Breast epithelium (tissue), 4 donors: Measurements from ENCODE around the gene HSD17B3. TPM values are rescaled to one million over a fixed set of nuclear protein-coding genes. Genes with fewer than 3 reads are reported as not detected.

ENCODE experiments used
- DNase-seq, 2 donors: peaks; one replicate each; pipeline ENCODE4 v3.0.0-alpha.2; 2019; ENCODE audit warnings: low spot score in 2 of 2
- H3K27ac ChIP-seq, 2 donors: fragments of 200-600 bp; sonication (generic) in 1 of 2; one replicate each; pipeline ENCODE4 v1.5.1; 2016 to 2019; ENCODE audit warnings: mild to moderate bottlenecking in 1 of 2
- H3K27me3 ChIP-seq, 2 donors: fragments of 200-600 bp; sonication (generic) in 1 of 2; one replicate each; pipeline versions ENCODE4 v1.5.1 to v1.6.0; 2017 to 2019; ENCODE audit warnings: control low read depth in 1 of 2, mild to moderate bottlenecking in 1 of 2
- H3K36me3 ChIP-seq: fragments of 200-600 bp; one replicate; pipeline ENCODE4 v1.5.1; 2019
- H3K4me1 ChIP-seq, 2 donors: fragments of 200-600 bp; sonication (generic); one replicate each; pipeline ENCODE4 v1.5.1; 2016 to 2019; ENCODE audit warnings: control low read depth in 1 of 2
- H3K4me3 ChIP-seq, 3 donors: fragments of 200-600 bp; sonication (generic); 1 replicate in 2 of 3; 2 replicates in 1 of 3; pipeline ENCODE4 v1.5.1; 2016 to 2019; ENCODE audit warnings: mild to moderate bottlenecking in 3 of 3, moderate library complexity in 2 of 3
- H3K9me3 ChIP-seq, 2 donors: fragments of 200-600 bp; sonication (generic) in 1 of 2; one replicate each; pipeline ENCODE4 v1.5.1; 2016 to 2019; ENCODE audit warnings: control low read depth in 1 of 2
- CTCF ChIP-seq, 3 donors: fragments of 450-650 bp; IDR thresholded peaks; one replicate each; pipeline ENCODE4 v1.5.1; 2016 to 2017; ENCODE audit warnings: antibody characterized with exemption in 3 of 3, mild to moderate bottlenecking in 3 of 3, moderate library complexity in 3 of 3
- POLR2A ChIP-seq: fragments of 450-650 bp; IDR thresholded peaks from one replicate; pipeline ENCODE4 v1.6.1; 2016; ENCODE audit warnings: antibody characterized with exemption, mild to moderate bottlenecking, moderate library complexity
- POLR2AphosphoS5 ChIP-seq, 3 donors: sonication (generic); formaldehyde crosslinking; IDR thresholded peaks; one replicate each; pipeline ENCODE4 v1.6.1; 2017; ENCODE audit warnings: antibody characterized with exemption in 3 of 3
- intact Hi-C: fragments of 100-400 bp; cut with DNase I; formaldehyde crosslinking; loops from one replicate; pipeline ENCODE4 v1.15.1; 2023; ENCODE audit warnings: low total_unique reads
- total RNA-seq, 3 donors: library from RNA; depleted of rRNA; stranded (reverse); fragments of >200 nt; gene quantifications; one replicate each; pipeline ENCODE4 v1.1.0, GENCODE V29; 2016

The HSD17B3 gene
- total RNA-seq, 3 donors from 2014 or later: 0.98 to 1.1 TPM; not detected in 1

- Histone ChIP-seq H3K4me1 (no peaks in the 10 kb centered on the region), H3K27me3 (peaks cover 0 to 36% of the 10 kb centered on the region in 2 donors), H3K36me3 (no peaks in the 10 kb centered on the region), H3K9me3 (peaks cover 0 to 4% of the 10 kb centered on the region in 2 donors), H3K4me3 (no peak overlapping the region), H3K27ac (no peak overlapping the region)
- DNase-seq: no peak
- TF ChIP-seq POLR2AphosphoS5 (IDR thresholded peaks at IDR 0.05): no peak
- TF ChIP-seq POLR2A: no peak
- no peak for TF ChIP-seq CTCF (IDR thresholded peaks at IDR 0.05)
- intact Hi-C loops: no loop called here
These were observed 55.7 kb downstream of the HSD17B3 start for GRCh38 chr9:96246267-96246671.

- TF ChIP-seq POLR2A (no peak), POLR2AphosphoS5 (IDR thresholded peaks at IDR 0.05) (no peak), CTCF (IDR thresholded peaks at IDR 0.05) (no peak)
- peaks cover 0 to 4% of the 10 kb centered on the region in 2 donors for H3K9me3 ChIP-seq
- intact Hi-C loops: no loop called here
- no peak for DNase-seq
- H3K4me1 ChIP-seq: no peaks in the 10 kb centered on the region
- peaks cover 0 to 39% of the 10 kb centered on the region in 2 donors for H3K27me3 ChIP-seq
- H3K27ac ChIP-seq: no peak overlapping the region
- H3K4me3 ChIP-seq: no peak overlapping the region
- no peaks in the 10 kb centered on the region for H3K36me3 ChIP-seq
These were observed 56.6 kb downstream of the HSD17B3 start for GRCh38 chr9:96245399-96245798.

- H3K4me1 ChIP-seq: no peaks in the 10 kb centered on the region
- no peaks in the 10 kb centered on the region for H3K36me3 ChIP-seq
- H3K9me3 ChIP-seq: peaks cover 0 to 4% of the 10 kb centered on the region in 2 donors
- H3K4me3 ChIP-seq: no peak overlapping the region
- peaks cover 0 to 47% of the 10 kb centered on the region in 2 donors for H3K27me3 ChIP-seq
- no peak overlapping the region for H3K27ac ChIP-seq
- no peak for DNase-seq
- intact Hi-C loops: no loop called here
- no peak for TF ChIP-seq POLR2AphosphoS5 (IDR thresholded peaks at IDR 0.05)
- no peak for TF ChIP-seq CTCF (IDR thresholded peaks at IDR 0.05)
- no peak for TF ChIP-seq POLR2A
These were observed 58.2 kb downstream of the HSD17B3 start for GRCh38 chr9:96243778-96244177.

- intact Hi-C loops: no loop called here
- peaks cover 0 to 4% of the 10 kb centered on the region in 2 donors for H3K9me3 ChIP-seq
- H3K4me1 ChIP-seq: no peaks in the 10 kb centered on the region
- TF ChIP-seq CTCF (IDR thresholded peaks at IDR 0.05): no peak
- TF ChIP-seq POLR2AphosphoS5 (IDR thresholded peaks at IDR 0.05): no peak
- no peak for TF ChIP-seq POLR2A
- H3K4me3 ChIP-seq: no peak overlapping the region
- H3K36me3 ChIP-seq: no peaks in the 10 kb centered on the region
- no peak for DNase-seq
- H3K27ac ChIP-seq: no peak overlapping the region
- peaks cover 0 to 51% of the 10 kb centered on the region in 2 donors for H3K27me3 ChIP-seq
These were observed 59.2 kb downstream of the HSD17B3 start for GRCh38 chr9:96242811-96243210.

GRCh38 chr9:96241391-96241809 is 60.6 kb downstream of the HSD17B3 start:
- Histone ChIP-seq H3K27ac (no peak overlapping the region), H3K4me1 (no peaks in the 10 kb centered on the region)
- intact Hi-C loops: no loop called here

More at GRCh38 chr9:96241391-96241809, 60.6 kb downstream of the HSD17B3 start:
- H3K9me3 ChIP-seq: peaks cover 0 to 4% of the 10 kb centered on the region in 2 donors
- H3K4me3 ChIP-seq: no peak overlapping the region
- TF ChIP-seq POLR2A: no peak
- TF ChIP-seq POLR2AphosphoS5 (IDR thresholded peaks at IDR 0.05): peak in 1 of 3 donors; percentile 68
- TF ChIP-seq CTCF (IDR thresholded peaks at IDR 0.05): no peak
- peaks cover 0 to 56% of the 10 kb centered on the region in 2 donors for H3K27me3 ChIP-seq
- peak in 1 of 2 donors; percentile 75 for DNase-seq
- H3K36me3 ChIP-seq: no peaks in the 10 kb centered on the region
